GM12801 (cell line): ENCODE results near the gene CARD8.

Source experiments
- CTCF ChIP-seq: IDR thresholded peaks from one replicate; pipeline ENCODE4 v1.5.1; 2011; ENCODE audit warnings: control low read depth; ENCODE audit not compliant: insufficient read length; ENCODE audit errors: extremely low read depth

CARD8 gene

DNA sequence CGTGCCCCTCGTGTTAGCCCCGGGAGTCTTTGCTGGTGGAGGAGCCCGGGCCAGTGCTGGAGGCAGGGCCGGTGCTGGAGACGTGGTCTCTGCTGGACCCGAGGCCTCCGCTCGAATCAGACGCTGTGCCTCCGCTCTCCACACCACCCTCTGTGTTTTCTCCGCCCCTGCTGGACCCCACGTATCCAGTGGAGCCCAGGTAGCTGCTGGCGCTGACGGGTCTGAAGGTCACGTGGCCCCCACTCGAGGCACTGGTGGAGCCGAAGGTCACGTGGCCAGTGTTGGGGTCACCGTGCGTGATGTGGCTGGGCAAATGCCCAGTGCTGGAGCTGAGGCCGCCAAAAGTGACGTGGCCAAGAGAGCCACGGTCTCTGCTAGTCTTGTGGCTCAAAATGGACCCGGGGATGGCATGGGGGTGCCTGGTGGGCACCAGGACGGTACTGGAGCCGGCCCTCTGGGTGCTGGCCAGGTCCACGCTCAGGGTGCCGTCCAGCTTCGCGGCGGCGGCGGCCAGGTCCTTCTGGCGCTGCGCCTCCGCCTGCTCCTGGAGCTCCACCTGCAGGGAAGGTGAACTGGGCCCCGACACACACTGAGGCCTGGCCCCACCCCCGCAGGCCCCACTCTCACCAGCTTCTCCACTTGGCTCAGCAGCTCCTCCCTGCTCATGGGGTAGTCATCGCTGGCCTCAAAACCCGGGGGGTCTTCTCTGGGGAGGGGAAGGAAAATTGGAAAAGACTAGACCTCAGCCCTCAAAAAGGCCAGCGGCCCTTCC lies 41.4 kb upstream of the CARD8 start:
- TF ChIP-seq CTCF, result no peak

GRCh38 chr19:48295458-48295857 lies 39.7 kb upstream of the CARD8 start:
- no peak for TF ChIP-seq CTCF

GRCh38 chr19:48292798-48293197 lies 37.1 kb upstream of the CARD8 start:
- no peak for TF ChIP-seq CTCF

DNA sequence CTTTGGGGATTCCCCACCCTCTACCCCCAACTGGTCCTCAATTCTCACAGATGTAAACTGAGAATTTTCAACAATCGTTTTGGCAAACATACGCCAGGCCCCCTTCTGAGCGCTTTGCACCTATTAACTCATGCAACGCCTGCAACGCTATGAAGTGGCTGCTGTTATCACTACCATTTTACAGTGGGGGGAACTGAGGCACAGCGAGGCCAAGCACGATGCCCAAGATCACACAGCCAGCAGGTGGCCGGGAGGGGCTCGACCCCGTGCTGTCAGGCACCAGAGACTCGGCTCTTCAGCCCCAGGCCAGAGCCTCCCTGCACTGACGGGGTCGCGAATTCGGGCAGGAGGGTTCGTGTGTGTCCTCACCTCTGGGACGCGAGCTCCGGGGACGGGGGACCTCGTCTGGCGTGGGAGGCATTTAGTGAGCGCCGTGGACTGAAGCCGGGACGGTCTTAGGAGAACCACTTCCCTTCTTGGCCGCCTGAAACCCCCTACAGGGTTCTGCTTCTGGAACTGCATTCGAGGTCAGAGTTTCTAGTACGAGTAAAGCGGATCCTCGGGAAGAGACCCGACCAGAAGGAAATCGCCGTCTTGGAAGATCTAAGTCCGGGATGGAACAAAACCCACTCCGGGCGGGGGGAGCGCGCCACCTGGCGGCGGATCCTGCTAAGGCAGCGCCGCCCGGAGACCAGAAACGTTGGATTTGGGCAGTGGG lies 35.2 kb upstream of the CARD8 start:
- TF ChIP-seq CTCF, result no peak

GRCh38 chr19:48290401-48290770 lies 34.7 kb upstream of the CARD8 start:
- no peak for TF ChIP-seq CTCF

GRCh38 chr19:48287748-48288147 lies 32.0 kb upstream of the CARD8 start:
- TF ChIP-seq CTCF, result no peak

DNA sequence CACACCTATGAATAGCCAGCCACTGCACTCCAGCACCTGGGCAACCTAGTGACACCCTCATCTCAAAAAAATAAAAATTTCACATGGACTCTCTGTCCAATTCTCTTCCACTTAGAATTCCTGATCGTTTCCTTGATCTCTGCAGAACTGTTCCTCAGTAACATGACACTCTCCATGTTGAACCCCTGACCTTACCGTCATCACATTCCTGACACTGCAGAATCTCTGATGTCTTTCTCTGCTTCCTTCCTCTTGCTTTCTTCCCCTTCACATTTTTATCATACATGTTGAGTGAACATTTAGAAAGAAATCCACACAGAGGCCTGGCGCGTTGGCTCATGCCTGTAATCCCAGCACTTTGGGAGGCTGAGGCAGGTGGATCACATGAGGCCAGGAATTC lies 29.2 kb upstream of the CARD8 start:
- no peak for TF ChIP-seq CTCF
